Right ventricle myocardium inferior (tissue), 1 donor: ENCODE measurements around the gene ANO2. TPM values are rescaled to one million over a fixed set of nuclear protein-coding genes. Genes with fewer than 3 reads are reported as not detected.

ENCODE experiments used
- ATAC-seq: fragments of 200-7000 bp; cut with Tn5 transposase; one replicate; pipeline ENCODE4 v1.9.1; 2020; ENCODE audit warnings: mild to moderate bottlenecking, moderate library complexity
- DNase-seq: peaks from one replicate; pipeline ENCODE4 v3.0.0; 2021; ENCODE audit errors: missing footprints
- intact Hi-C: fragments of 100-400 bp; cut with DNase I; formaldehyde crosslinking; loops from one replicate; pipeline ENCODE4 v1.11.0; 2022
- total RNA-seq: library from RNA; stranded (reverse); fragmentation: NEBNext Ultra II Directional; extraction: Animal tissue kit (Norgen Biotek cat#: 25700); gene quantifications from one replicate; pipeline ENCODE4 v1.2.1, GENCODE V29; 2021
- donor health status: DM: no; HTN: yes; CAD: no; lungs with severe emphysema.

Gene ANO2
- total RNA-seq, 1 donor from 2014 or later: 19.5 TPM

DNA sequence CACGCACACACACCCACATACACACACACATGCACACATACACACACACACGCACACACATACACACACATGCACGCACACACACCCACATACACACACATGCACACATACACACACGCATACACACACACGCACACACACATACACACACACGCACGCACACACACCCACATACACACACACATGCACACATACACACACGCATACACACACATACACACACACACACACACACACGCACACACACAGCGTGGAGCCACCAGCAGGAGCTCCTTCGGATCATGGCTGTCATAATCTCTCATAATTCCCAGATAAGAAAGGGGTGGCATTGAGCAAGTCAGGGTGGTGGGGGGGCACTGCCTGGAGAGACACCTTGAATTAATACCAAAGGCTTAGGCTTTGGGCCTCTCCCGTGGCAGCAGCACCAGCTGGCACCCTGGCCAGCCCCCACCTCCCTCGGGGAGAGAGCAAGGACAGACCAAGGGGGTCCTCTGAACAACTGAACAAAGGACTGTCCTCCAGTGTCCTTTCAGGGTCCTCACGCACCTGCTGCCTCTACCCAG, 21.9 kb downstream of the ANO2 start:
- intact Hi-C loops: no loop called here
- DNase-seq: no peak

DNA sequence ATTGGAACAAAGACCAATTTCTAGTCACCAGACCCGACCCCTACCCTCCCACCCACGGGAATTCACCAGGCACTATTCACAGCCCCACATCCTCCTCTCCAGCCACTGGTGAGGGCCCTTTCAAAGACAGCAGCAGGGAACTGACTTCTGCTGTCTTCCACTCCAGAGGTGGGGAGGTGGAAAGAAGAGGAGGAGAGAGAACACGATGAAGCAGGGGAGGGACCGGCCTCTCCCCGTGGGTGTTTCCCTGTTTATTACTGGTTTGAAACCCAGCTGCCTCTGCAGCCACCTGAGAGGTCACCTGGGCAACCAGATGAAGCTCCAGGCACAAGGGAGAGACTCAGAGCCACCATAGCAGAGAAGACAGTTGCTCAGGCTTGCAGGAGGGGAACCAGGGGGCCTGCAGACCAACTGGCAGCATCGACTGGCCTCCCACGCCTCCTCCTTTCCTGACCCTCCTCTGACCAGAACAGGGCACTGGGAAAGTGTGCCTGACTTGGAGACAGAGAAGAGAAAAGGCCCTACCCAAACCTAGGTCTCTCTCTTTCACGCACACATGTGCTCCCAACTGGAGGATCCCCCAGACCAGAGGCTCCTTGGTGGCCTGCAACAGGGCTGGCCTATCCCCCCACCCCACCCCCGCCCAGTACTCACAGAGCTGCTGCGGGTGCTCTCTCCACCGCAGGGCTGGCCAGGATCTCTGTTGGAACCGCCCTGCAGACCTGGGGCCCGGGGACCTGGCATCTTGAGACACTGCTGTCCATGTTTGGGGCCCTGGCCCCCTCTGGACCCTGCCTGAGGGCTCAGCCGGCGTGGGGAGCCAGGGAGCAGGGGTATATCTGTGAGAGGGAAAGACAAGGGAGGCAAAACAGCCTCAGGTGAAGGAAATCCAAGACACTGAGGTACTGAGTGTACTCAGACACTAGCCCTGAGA, 22.8 kb downstream of the ANO2 start:
- intact Hi-C loops: no loop called here
- no peak for DNase-seq

More for the DNA sequence above, 21.9 kb downstream of the ANO2 start:
- no peak for ATAC-seq

DNA sequence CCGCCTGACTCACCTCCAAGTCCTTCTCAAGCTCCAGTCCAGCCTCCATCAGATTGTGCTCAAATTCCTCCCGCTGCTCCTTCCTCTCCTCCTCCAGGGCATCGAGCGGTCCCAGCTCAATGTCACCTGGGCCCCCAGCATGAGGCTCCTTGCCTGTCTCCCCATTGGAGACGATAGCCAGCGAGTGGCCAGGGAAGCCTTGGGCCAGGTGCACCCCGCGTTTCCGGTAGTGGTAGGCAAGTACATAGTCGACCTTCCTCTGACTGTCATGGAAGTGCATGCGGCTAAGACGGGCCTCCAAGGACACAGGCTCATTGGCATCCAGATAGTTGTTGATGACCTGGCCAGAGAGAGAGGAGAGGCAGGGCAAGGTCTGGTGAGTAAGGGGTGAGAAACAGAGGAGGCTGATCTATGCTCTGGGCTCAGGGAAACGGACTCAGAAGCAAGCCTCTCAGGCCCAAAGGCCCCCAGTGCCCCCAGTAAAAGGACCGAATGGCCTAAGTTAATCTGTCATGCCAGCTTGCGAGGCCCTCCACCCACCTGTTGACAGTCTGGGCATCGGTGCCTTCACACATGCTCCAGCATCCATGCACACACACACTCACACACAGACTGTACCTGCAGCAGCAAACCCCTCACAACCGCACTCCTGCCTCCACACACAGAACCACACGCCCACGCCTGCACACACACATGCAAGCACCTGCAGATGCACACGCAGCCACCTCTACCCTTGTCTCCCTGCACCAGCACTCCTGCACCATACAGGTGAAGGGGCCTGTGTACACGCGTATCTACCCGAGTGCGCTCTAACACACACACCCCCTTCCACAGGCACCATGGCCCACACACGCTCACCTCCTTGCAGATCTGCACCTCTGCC, 23.8 kb downstream of the ANO2 start:
- intact Hi-C loops: no loop called here
- DNase-seq: no peak
- no peak for ATAC-seq

More for the DNA sequence above, 22.8 kb downstream of the ANO2 start:
- ATAC-seq: no peak

DNA sequence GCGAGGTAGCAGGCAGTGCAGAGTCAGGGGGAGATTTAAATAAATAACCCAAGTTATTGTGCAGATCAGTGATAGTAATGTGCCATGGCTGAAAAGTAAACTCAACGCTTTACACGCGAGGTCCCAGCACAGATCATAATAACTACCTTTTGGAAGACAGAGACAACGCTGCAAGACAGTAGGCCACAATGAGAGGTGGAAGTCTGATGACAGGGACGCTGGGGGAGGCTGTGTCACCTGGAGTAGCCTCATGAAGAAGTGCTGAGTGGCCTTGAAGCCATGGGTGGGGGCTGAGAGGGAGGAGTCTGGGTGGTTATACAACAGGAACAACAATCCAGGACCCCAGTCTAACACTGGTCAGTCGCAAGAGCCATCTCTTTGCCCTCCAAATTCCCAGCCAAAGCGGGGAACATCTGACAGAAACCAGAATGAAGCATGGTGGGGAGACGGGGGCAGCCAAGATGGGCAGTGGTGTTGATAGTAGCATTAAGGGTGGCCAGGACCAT, 28.2 kb downstream of the ANO2 start:
- no peak for DNase-seq
- ATAC-seq: no peak
- intact Hi-C loops: no loop called here

DNA sequence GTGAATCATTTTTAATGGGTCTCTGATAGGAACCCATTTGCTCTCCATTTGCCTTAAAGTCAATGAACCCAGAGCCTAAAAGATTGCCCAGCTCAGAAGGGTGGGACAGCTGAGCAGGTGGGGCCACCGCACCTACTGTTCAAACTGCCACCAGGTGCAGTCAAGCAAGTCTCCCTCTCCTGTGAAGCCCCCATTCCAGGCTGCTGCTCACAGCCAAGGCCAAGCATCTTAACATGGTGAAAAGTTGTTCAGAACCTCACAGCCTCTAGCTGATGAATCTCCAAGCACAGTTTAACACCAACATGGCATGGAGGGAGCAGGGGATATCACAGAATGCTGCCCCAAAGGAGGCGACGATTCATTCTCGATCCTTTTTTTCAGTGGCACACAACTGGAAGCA, 29.5 kb downstream of the ANO2 start:
- intact Hi-C loops: no loop called here
- no peak for DNase-seq
- no peak for ATAC-seq

DNA sequence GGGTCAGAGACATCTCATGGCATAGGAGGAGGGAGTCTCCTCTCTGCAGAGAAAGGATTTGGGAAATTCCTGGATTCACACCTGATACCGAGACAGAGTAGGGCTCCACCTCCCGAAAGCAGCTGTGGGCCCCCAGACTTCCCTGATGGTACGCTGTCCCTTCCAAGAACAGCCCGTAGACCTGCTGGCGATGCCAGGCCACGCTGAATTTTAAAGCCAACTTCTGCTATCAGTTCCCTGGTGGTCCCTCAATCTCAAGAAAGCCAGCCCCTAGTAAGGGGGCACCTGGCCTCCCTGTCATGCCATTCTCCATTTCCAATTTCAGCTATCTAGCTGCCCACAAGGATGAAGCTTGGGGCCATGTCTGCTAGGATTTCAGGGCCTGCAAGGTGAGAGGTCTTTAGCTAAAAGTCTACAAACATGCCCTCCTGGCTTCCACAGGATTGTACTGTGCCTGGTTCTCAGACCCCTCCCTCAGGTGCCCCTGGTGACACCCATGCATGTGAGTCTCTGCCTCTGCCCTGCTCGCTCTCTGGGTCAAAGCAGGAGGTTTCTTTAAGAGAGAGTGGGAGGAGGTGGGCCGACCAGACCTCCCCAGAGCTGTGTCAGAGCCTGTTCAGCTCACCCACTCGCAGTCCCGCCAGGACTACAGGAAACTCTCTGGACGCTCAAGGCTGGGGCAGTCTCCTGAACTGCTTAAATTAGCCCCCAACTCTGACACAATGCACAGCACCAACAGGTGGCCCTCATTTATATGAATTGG, 30.5 kb downstream of the ANO2 start:
- no peak for DNase-seq
- intact Hi-C loops: no loop called here
- ATAC-seq: no peak

DNA sequence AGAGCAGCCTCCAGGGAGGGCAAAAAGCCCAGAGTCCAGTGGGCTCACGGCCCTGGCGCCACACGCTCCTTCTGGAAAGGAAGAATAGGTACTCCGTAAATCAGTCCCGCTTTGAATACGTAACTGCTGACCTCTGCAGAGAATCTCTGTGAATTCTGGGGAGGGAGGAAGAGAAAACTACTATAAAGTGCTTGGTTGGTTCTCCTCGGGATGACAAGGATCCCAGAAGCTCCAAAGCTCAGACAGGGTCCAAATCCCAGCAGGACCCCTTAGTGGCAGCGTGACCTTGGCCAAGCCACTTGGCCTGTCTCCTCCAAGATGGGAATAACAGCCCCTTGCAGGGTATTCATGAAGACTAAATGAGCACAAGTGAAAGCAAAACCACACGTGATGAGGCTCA, 31.7 kb downstream of the ANO2 start:
- intact Hi-C loops: no loop called here
- no peak for DNase-seq
- ATAC-seq: no peak

DNA sequence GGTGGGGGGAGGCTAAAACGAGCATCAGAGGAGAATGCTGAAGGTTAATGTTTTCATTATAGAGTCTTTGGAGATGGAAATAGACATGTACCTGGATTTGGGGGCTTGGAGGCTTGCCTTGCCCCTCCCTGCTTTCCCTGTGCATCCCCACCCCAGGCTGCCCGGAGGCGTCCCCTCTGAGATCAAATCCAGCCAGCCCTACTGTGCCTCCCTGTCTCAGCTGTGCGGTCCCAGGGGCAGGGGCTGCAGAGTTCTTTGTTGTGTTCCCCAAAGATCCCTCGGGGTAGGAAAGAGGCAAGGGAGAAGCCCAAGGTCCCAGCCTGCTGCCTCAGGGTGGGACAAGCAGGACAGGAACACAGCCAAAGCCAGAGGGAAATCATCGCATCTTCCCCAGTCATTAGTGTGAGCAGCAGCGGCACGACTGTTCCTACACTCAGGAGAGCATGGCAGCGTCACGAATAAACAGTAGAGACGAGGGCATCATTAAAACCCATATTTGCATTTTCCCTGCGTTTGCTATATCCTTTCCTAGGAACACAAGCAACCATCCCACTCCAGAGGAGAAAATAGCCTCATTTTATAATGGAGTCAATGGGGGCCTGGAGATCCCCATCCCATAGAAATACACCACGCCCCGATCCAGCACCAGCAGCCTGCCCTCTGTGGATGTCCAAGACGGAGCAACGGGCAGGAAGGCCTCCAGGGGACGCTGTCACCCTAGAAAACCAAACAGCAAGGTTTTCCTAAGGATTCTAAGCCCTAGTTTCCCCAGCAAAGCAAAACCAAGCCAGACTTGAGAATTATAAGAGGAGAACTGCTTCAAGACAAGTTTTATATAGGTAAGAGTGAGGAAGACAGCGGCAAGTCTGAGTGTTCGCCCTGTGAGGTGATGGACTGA, 32.4 kb downstream of the ANO2 start:
- ATAC-seq (no peak), DNase-seq (no peak)
- intact Hi-C loops: no loop called here

DNA sequence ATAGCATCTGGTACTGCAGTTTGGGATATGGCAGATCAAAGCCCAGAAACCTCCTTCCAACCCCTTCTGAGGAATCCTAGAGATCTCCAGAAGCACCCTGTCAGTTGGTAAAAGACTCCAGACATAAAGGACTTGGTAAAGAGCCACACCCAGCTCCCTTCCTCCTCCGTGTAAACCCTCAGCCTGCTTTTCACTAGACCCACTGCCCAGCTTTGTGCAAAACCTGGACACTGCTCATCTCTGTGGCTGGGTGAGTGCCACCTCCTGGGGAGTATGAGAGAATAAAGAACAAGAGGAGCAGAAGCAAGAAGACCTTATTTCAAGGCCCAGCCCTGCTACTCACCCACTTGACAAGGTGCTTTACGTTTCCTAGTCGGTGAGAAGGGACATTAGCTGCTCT, 33.0 kb downstream of the ANO2 start:
- DNase-seq: no peak
- ATAC-seq: no peak
- intact Hi-C loops: no loop called here

DNA sequence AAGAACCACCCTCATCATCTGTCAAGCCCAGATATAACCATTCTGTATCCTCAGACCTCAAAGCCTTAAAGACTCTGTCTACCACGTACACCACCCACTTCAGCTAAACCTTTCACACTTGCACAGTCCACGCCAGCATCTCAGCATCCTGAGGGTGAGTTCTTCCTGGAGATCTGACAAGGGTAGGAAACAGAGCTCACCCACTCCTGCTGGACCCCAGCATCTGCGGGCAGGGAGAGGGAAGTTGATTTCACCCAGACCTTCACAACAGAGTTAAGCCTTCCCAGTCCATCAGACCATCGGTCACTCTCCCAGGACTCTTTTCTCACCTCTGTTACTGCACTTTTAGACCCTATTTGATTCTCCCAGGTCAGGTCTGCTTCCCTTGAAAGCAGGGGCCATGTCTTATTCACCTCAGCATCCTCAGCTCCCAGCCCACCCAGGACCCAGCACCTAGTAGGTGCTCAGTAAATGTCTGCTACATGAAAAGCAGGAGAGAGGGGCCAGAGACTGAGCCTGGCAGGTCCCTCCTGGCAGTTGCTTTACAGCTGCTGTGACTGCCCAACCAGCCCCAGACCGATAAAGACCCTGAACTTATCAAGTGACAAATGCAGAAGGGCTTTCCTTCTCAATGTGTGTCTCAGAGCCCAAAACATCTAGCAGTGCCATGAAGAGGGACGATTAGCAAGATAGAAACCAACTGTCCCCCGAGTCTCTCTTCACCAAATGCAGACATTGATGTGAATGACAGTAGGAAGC, 34.1 kb downstream of the ANO2 start:
- intact Hi-C loops: no loop called here
- no peak for DNase-seq

DNA sequence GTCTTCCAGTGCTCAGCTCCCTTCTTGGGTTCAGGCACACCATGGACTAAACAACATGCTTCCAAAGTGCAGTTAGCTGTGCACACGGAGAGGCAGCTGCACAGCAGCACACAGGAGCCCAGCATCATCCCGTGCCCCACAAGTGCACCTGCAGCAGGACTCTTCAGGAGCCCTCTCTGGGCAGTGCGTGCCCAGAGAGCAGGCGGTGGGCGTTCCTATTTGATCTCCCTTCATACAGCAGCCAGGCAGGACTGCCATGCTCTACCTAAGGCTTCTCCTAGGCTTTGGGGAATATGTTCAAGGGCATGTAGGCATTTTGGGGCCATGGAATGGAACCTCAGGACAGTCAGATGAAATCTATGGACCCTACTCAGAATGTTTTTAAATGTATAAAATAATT, 35.5 kb downstream of the ANO2 start:
- DNase-seq (no peak), ATAC-seq (no peak)
- intact Hi-C loops: no loop called here

More for the DNA sequence above, 34.1 kb downstream of the ANO2 start:
- ATAC-seq: no peak

DNA sequence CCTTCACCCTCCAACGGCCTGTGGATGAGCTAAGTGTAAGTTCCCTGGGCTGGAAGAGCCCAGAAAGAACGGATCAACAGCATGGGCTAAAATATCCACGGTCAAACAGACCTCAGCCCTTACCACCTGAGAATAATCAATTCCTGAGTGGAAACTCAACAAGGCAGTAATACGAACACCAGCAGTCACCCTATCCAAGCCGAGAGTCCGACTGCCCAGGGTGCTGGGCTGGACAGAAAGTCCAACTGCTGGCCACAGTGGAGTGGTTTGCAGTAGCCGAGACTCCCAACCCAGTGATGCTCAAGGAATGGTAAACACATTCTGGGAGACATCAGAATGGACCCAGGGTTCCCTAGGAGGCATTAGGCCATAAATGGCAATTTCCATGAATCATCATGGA, 36.8 kb downstream of the ANO2 start:
- intact Hi-C loops: no loop called here
- DNase-seq: no peak
- ATAC-seq: no peak

DNA sequence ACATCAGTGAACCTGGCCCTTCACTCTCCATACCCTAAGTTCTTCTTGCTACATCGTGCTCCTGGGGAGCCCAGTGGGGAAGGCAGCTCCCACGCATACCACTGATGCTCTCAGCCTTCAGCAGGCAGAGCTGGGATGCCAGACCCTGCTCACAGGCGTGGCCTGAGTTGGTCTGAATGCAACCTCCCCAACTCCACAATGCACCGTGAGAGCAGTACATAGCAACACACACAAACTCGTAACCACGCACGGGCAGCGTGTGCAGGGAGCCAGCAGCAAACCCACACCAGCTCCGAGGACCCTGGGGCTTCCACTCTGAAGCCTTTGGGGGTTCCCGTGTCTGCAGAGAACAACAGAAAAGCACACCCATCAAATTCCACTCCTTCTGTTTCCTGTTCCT, 37.3 kb downstream of the ANO2 start:
- ATAC-seq (no peak), DNase-seq (no peak)
- intact Hi-C loops: no loop called here

DNA sequence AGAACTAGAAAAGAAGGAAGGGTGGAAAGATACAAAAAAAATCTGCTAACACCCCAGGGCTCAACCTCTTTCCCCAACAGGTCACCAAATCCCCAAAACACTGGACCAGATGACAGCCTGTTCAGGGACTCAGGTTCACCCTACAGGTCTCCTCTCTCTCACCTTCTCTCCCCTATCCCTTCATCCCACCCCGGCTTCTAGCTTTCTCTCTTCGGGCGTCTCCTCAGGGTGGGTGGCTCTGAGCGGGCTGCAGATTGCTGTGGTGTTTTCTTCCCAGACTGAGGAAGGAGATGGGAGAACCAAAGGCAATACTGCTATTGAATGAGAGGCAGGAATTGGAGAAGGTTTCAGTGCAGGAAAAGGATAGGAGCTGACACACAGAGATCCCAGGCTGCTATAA, 39.3 kb downstream of the ANO2 start:
- ATAC-seq (no peak), DNase-seq (no peak)
- intact Hi-C loops: no loop called here

DNA sequence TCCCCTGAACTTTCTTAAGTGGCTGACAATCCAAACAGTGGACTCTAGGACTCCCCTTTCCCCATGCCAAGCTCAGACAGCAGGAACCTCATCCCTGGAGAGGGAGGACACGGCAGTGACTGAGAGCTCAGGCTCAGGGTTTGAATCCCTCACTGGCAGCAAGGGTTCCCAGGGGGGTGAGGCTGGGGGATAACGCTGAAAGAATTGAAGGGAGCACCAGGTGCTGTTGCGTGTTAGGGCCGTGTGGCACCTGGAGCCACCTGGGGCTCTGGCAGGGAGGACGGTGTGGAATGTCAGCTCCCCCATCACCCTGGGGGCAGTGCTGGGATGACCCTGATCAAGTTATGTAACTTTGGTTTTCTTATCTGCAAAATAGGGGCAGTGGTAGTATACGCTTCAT, 40.1 kb downstream of the ANO2 start:
- no peak for DNase-seq
- no peak for ATAC-seq
- intact Hi-C loops: no loop called here

DNA sequence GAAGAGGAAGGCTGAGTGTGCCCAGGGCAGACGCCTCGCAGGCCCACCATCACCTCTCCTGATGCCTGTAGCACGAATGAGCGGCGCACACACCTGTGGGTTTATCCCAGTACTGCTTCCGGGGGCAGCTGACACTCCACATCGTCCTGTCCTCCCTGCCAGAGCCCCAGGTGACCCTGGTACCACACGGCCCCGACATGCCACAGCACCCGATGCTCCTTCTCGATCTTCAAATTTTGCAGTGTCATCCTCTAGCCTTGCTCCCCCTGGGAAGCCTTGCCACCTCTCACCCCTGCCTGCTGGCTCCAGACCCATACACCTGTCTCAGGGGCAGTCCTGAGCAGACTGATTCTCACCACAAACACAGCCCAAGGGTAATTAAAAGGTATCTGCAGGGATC, 40.6 kb downstream of the ANO2 start:
- DNase-seq: no peak
- no peak for ATAC-seq

DNA sequence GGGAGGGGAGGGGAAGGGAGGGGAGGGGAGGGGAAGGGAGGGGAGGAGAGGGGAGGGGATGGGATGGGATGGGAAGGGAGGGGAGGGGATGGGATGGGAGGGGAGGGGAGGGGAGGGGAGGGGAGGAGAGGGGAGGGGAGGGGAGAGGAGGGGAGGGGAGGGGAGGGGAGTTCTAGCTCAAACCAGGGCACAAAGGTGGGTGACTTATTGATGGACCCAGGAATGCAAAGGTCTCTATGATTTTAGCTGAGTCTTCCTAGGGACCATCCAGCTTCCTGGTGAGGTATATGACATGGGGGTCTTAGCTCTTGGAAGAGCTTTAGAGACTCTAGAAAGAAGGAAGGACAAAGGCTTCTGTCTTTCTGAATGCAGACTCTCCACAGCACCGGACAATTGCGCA, 42.3 kb downstream of the ANO2 start:
- no peak for DNase-seq
- no peak for ATAC-seq
- intact Hi-C loops: no loop called here

More for the DNA sequence above, 40.6 kb downstream of the ANO2 start:
- intact Hi-C loops: no loop called here
